Measurements from ENCODE around the gene LAMC3.

DNA sequence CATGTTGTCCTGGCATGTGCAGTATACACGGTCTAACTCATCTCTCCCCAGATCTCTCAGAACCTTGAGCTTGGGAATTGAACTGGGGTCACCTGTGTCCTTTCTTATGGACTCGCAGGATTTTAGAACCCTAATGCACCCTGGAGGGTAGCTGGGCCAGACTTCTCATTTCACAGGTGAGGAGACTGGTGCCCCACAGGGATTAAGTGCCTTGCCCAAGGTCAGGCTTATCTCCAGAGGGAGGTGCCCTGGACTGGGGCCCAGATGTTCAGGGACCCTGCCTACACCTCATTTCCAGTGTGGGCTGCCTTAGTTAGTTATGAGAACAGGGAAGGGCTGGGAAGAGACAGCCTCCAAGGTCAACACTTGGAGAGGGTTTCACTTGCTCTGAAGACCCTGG lies 112.4 kb downstream of the LAMC3 start:
- TF ChIP-seq POLR2A (IDR thresholded peaks at IDR 0.05; ENCODE audit: low read length) (no peak), GATA1 (IDR thresholded peaks at IDR 0.05; ENCODE audit: low read depth, low read length) (no peak)

Measured in erythroblast (primary cell).